HG02943 (cell line): Measurements from ENCODE around the gene CASKIN1.

Experiments
- ATAC-seq: cut with Tn5 transposase; IDR thresholded peaks from one replicate; pipeline ENCODE4 v1.9.1; 2021; ENCODE audit warnings: mild to moderate bottlenecking, low read depth, moderate library complexity; ENCODE audit not compliant: unreplicated experiment

Gene CASKIN1

GRCh38 chr16:2233872-2234812, 37.7 kb upstream of the CASKIN1 start:
- no peak for ATAC-seq

GRCh38 chr16:2233046-2233775, 36.8 kb upstream of the CASKIN1 start:
- ATAC-seq, result no peak

- ATAC-seq, result no peak
These were observed 35.9 kb upstream of the CASKIN1 start for GRCh38 chr16:2232094-2232990.

- ATAC-seq, result no peak
These were observed 34.9 kb upstream of the CASKIN1 start for GRCh38 chr16:2231016-2231931.

GRCh38 chr16:2230376-2230775, 34.0 kb upstream of the CASKIN1 start:
- ATAC-seq, result no peak

GRCh38 chr16:2229632-2230250, 33.3 kb upstream of the CASKIN1 start:
- no peak for ATAC-seq

- ATAC-seq, result no peak
These were observed 32.7 kb upstream of the CASKIN1 start for GRCh38 chr16:2229091-2229490.

- ATAC-seq, result no peak
These were observed 31.9 kb upstream of the CASKIN1 start for GRCh38 chr16:2228161-2228824.

- no peak for ATAC-seq
These were observed 30.5 kb upstream of the CASKIN1 start for GRCh38 chr16:2226918-2227317.

GRCh38 chr16:2226245-2226793, 29.9 kb upstream of the CASKIN1 start:
- ATAC-seq, result no peak

- ATAC-seq, result peak; percentile 15
These were observed 27.6 kb upstream of the CASKIN1 start for GRCh38 chr16:2223942-2224486.

- peak; percentile 94 for ATAC-seq
These were observed 27.0 kb upstream of the CASKIN1 start, which contains the start of gene E4F1 for GRCh38 chr16:2223221-2223941. E4F1 (plus strand) TSS chr16:2223591; CDS start chr16:2223614, 23 bp downstream.

GRCh38 chr16:2216330-2216729, 19.9 kb upstream of the CASKIN1 start:
- ATAC-seq, result no peak

- ATAC-seq, result no peak
These were observed 18.2 kb upstream of the CASKIN1 start, which contains the start of gene PGP for GRCh38 chr16:2214719-2214968. PGP (minus strand) TSS chr16:2214840; CDS start chr16:2214777, 63 bp downstream.

- ATAC-seq, result peak; percentile 3
These were observed 17.7 kb upstream of the CASKIN1 start for GRCh38 chr16:2213817-2214718.
